GM20431 (cell line): ENCODE results near the gene COL8A1.

Source experiments
- in situ Hi-C: fragments of 300-500 bp; cut with MseI, MboI; formaldehyde crosslinking; loops from one replicate; pipeline ENCODE4 v1.15.0; 2020; ENCODE audit warnings: low sequenced_read_pairs; ENCODE audit not compliant: unreplicated experiment

Gene COL8A1

DNA sequence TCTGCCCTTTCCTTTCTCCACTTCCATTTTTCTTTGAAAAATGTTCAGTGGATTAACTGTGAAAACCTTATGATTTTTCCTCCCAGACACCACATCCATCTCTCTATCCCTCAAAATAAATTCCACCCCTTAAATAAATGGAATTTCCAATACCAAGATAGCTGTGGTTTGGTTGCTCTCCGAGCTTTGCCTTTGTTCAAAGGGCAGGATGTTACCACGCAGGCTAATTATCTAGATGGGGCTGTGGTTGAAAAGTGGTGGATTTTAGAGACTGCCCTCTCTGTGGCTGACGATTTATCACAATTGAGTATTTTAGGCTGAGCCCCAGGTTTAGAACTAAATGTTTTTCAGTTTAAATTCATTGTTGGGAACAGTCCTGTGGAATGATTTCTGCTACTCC is 142.4 kb downstream of the COL8A1 start:
- in situ Hi-C loops = no loop called here

DNA sequence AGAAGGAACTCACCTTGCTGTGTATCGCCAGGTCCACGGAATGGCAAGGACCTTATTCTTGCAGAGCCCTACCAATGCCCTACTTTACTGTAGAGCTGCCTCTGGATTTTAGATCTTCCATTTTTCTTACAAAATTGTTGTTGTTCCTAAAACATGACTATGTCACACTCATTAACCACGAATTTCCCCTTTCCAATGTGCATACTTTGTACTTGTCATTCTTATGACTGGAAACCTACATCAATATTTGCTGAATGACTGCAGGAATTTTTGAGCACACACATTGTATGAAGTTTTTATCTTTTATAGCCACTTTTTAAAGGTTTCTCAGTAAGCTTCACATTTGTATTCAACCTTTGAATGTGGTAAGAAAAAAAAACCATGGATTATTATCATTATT is 143.4 kb downstream of the COL8A1 start:
- in situ Hi-C loops = no loop called here

DNA sequence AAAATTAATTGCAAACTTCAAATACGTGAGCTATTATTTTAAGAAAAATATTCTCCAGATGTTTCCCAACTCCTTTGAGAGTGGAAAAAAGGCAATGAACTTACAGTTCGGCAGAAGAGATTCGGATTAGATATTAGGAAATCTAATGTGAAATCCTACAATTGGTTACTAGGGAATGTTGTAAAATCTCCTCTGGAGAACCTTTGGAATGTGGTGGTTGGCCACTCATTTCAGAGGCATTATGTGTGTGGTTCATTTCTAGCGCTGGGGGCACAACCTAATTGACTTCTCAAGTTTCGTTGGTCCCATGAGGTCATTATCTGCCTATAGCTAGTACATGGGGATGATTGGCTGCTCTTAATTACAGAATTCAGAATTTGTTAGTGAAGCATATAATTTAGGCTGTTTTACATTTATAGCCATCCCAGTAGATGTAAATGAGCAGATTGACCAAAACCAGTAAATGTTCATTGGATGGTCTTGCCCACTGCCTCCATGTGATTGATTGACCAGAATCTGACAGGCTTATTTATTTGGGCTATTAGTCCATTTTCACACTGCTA is 144.7 kb downstream of the COL8A1 start:
- in situ Hi-C loops = no loop called here

DNA sequence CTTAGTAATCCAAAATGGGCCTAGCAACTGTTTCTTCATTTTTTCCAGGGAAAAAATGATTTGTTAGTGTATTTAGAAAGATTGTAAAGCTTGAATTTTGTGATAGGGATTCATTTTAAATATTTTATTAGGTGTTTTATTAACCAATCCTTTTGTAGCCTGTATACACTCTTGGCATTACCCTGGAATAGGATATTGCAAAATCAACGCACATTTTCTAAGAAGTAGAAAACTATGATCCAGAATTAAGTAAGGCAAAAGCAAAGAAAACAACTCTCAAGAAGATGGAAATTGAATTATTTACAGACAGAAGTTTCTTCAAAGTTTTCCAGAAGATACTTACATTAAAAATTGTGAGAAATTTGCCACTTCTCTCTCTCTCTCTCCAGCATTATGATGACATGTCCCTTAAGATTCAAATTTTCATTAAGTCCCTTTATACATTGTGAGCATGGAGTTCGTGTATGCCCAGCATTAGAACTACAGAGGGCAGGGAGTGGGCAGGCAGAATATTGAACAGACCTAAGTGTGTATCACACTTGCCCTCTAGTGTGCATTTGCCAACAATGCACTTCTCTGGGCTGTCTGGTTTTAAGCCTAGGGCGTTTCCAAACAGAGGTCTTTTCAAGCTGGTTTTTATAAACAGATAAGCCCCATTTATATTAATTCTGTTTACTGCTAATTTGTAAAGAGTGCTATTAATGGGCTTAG is 150.8 kb downstream of the COL8A1 start:
- in situ Hi-C loops = no loop called here

DNA sequence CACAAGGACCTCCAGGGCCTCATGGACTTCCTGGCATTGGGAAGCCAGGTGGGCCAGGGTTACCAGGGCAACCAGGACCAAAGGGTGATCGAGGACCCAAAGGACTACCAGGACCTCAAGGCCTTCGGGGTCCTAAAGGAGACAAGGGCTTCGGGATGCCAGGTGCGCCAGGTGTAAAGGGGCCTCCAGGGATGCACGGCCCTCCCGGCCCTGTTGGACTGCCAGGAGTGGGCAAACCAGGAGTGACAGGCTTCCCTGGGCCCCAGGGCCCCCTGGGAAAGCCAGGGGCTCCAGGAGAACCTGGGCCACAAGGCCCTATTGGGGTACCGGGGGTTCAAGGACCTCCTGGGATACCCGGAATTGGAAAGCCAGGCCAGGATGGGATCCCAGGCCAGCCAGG is 156.1 kb downstream of the COL8A1 start:
- in situ Hi-C loops = no loop called here

DNA sequence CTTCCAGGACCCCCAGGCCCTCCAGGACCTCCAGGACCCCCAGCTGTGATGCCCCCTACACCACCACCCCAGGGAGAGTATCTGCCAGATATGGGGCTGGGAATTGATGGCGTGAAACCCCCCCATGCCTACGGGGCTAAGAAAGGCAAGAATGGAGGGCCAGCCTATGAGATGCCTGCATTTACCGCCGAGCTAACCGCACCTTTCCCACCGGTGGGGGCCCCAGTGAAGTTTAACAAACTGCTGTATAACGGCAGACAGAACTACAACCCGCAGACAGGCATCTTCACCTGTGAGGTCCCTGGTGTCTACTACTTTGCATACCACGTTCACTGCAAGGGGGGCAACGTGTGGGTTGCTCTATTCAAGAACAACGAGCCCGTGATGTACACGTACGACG is 157.2 kb downstream of the COL8A1 start:
- in situ Hi-C loops = no loop called here

DNA sequence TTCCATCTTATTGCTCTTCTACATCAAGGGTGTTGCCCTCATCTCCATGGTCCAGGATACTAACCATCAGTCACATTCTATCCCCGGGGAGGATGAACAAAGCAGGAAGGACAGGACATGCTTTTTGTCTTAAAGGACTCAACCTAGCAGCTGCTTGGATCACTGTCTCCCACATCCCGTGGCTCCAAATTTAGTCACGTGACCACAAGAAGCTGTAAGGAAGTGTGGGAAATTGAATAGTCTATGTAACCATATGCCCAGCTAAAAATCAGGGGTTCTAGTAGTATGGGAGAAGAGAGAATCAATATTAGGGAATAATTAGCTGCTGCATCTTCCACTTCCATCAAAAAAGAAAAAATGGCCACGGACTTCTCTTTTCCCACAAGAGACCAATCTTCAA is 161.0 kb downstream of the COL8A1 start:
- in situ Hi-C loops = no loop called here

DNA sequence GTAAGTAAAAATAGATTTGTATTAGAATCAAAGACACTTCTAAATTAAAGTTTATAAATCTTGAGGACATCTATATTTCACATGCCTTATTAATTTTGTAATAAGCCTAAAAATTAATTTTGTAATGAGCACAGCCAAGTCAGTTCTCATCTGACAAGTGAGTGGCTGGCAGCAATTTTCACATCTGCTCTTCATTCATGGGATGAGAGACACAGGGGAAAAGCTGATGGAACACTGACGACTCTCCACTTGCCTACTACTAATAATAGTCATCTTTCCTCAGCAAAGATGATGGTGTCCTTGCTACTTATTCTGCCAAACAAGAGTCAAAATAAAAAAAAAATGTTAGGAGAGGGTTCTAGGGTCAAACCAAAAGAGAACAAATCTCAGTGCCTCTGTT is 164.9 kb downstream of the COL8A1 start:
- in situ Hi-C loops = no loop called here

DNA sequence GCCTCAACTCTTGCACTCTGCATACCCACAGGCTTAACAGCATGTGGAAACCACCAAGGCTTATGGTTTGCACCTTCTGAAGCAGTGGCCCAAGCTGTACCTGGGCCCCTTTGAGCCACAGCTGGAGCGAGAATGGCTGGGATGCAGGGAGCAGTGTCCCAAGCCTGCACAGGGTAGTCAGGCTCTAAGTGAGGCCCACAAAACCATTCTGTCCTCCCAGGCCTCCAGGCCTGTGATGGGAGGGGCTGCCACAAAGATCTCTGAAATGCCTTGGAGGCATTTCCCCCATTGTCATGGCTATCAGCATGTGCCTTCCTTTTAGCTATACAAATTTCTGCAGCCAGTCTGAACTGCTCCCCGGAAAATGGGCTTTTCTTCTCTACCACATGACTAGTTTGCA is 166.8 kb downstream of the COL8A1 start:
- in situ Hi-C loops = no loop called here

DNA sequence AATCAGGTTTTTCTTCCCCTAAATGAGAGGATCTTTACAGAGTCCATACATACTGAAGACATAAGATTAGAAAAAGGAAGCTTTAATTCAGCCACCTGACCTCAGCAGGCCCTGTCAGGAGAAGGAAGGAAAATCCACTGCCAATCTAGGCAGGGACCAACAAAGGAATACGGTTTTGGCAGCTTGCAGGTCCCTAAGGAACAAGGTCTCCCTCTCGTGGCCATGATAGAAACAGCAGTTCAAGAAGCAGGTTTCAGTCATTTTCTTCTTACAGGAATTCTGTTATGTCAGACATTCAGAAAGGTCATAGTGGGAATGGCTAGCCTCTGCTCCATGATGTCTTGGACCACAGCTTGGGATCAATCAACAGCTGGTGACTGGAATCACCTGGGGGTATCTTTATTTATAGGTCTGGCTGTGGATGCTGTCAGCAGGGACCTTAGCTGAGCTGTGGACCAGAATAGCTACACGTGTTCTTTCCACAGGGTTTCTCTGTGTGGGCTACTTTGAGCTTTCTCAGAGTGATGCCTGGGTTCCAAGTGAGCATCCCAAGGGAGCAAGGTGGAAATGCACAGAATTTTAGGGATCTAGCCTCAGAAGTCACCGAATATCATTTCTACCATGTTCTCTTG is 169.9 kb downstream of the COL8A1 start:
- in situ Hi-C loops = no loop called here

DNA sequence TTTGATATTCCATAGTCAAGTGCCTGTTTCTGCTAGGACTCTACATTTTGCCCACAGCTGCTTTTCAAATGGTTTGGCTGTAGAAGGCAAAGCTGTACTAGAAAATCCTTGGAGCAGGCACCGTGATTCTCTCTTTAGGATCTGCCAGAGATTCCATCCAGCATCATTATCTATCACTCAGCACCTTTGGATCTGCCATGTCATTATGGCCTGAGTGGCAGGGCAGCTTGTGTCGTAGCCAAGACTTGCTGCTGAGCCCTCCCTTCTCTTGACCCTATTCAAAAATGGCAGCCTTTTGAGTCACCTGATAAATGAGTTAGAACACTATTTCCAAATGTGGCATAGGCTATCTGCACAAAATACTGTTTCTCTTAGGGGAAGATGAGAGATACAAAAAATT is 171.2 kb downstream of the COL8A1 start:
- in situ Hi-C loops = no loop called here

DNA sequence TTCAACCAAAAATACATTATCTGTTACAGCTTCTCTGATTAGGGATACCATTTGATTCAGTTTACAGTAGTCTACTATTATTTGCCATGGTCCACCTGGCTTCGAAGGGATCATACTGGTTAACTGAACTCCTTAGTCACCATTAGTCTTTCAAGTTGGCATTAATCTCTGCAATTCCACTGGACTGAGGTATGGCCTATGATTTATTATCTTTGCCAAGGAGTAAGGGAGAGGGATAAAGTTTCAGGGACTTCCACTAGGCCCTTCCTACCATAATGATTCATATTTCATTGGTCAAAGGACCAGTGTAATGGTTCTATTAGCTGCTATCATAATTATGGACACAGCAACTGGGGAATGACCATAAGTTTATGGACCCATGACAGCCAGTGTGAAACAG is 172.0 kb downstream of the COL8A1 start:
- in situ Hi-C loops = no loop called here

DNA sequence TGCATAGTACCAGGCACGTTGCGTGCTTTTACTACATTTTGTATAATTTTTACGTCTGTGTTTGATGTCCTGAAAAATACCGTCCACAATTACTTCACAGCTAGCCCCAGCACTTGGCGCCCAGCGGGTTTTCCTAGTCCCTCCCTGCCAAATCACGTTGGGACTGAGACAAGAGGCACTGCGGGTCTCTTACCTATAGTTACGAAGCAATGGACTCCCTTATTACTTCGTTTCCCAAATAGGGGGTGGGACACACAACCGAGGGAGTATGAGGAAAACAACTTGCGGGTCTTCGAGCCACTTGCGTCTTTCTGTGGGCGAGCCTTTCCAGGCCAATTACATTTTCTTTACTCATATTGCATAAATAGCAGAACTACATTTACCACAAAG is 178.6 kb downstream of the COL8A1 start:
- in situ Hi-C loops = no loop called here

DNA sequence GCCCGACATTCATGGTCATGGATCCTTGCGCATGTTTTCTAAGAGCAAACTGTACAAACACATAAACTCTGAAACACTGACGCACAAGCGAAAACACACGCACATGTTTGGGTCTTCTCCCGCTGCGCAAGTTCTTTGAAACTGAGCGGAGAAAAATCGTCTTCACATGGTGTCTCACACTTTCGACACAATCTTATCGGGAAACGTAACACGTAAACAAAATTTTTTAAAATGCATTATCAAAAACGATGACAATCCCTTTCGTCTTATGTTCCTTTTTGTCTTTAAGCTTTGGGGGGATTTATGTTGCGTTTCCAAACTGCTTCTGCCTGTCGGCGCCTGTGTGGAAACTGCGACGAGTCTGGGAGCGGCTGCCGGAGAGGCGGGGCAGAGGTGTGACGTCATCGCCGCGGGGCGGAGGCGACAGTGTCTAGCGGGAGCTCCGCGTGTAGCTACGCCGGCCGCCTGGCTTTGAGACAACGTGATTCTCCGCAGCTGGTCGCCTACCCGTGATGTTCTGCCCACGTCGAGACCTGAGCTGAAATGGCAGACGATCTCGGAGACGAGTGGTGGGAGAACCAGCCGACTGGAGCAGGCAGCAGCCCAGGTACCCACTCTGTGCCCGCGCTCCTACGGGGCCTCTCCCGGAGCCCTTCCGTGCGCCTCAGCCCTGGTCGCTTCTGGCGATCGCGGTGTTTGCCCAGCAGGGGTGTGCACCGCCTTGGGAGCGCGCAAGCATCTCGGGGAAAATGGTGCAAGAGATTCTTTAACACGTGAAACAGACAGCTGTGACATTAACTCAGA is 179.2 kb downstream of the COL8A1 start, which contains the start of gene CMSS1:
CMSS1 (plus strand) TSS at position 426 of the 804 bp plus-strand sequence.
- in situ Hi-C loops = no loop called here

DNA sequence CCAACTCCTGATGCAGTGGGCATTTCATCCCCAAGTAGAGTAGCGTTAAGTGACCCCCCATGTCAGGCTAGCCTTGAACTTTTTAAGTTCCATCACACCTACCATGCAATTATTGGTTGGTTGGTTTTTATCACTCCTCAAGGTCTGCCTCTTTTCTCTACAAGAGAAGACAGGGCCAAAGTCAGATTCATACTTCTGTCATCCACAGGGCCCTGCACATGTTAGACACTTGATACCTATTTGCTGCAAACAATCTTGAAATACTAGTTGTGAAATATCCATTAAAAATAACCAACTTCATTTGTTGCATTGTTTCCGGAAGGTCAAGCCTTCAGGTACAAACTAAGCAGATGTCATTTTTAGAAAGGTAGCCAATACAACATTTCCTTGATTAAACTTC is 180.4 kb downstream of the COL8A1 start:
- in situ Hi-C loops = no loop called here

DNA sequence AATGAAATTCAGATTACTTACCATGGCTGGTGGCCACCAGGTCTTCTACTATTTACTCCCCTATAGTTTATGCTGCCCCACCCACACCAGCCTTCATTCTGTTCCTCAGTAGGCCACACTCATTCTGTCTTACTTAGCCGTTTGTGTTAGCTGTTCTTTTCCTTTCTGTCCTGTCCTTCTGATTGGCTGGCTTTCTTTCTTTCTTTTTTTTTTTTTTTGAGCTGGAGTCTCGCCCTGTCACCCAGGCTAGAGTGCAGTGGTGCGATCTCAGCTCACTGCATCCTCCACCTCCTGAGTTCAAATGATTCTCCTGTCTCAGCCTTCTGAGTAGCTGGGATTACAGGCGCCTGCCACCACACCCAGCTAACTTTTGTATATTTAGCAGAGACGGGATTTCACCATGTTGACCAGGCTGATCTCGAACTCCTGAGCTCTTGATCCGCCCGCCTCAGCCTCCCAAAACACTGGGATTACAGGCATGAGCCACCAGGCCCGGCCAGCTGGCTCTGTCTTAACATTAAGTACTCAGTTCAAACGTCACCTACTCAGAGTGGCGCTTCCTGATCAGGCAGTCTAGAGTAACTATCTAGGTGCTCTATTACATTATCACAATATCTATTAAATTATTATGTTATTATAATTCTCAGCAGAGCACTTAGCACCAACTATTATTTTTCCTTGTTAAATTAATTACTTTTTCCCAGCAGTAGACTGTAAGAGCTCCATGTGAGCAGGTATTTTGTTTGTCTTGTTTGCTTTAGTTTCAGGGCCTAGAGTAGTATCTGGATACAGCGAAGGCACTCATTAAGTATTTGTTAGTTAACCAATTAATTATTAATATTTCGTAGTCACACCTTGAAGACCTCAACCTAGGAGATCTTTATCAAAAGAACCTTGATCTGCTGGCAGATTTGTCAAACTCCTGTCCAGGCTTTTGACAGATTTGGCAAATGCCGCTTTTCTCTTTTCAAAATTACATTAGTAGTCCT is 185.6 kb downstream of the COL8A1 start:
- in situ Hi-C loops = no loop called here

DNA sequence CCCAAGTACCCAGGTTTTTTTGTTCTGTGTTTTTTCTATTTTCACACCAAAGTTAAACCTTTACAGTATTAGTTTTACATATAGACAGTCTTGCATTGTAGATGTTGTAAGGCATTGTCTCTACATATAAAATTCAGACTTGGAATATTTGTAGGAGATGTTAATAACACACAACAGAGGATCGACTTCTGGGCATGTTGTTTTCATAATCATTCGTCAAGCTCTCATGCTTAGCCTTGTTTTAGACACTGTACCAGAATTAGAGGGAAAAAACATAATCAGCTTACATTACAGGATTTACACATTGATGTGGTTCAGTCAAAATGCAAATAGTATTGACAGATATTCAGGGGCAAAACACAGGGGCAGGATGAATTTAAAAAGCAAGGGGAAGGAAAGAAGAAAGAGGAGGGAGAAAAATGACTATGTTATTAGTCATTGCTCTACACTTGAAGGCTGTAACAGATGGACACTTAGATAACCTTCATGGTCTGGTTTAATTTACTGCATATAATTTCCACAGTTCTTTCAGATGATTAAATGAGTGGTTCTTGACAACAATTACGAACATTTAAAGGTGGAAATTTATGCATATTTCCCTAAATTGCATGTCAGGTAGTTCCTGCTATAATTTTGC is 186.7 kb downstream of the COL8A1 start:
- in situ Hi-C loops = loop anchor here (25.0 kb wide), 1 partner anchor 237 kb away; no protein-coding TSS in a partner anchor

DNA sequence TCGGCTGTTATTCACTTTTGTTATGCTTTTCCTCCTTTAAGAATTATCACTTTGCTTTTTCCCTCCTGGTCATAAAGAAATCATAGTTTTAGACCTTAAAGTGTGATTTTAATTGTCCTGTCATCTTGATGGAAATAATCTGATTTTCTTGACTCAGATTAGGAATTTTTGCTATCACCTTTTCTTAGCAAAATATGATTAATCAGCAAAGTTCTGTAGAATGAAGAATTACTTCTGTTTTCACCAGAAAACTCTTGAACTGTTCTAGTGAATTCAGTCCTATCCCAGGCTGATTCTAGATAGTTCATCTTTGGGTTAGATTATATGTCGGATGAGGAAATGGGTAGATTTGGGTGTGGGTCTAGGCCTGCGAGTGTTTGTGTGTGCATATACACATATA is 191.4 kb downstream of the COL8A1 start:
- in situ Hi-C loops = loop anchor here (25.0 kb wide), 1 partner anchor 232 kb away; no protein-coding TSS in a partner anchor

DNA sequence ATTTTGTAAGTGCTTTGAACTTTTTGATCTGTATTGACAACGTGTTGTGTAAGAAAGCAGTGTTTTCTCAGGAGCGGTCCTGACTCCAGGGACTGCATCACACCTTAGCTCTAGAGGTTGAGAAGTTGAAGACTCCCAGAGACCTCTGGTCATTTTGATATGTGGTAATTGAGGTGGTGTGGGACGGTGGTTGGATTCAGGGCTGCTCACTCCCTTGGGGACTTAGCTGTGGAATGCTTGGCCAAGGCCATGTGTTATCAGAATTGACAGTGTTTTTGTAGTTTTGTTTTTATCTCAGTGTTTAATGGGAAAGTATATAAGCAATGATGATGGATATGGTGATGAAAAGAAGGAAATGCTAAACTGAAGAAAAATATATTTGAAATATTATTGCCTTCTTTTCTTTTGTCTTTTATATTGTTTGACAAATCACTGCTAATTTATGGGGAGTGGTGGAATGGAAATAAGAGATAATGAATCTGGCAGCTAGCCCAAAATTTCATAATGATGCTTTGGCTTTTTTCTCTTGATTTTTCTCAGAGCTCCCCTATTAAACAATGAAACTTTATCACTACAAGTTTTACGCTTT is 195.3 kb downstream of the COL8A1 start:
- in situ Hi-C loops = loop anchor here (25.0 kb wide), 1 partner anchor 229 kb away; no protein-coding TSS in a partner anchor
